ENCODE results near the gene FST.

Gene FST

DNA sequence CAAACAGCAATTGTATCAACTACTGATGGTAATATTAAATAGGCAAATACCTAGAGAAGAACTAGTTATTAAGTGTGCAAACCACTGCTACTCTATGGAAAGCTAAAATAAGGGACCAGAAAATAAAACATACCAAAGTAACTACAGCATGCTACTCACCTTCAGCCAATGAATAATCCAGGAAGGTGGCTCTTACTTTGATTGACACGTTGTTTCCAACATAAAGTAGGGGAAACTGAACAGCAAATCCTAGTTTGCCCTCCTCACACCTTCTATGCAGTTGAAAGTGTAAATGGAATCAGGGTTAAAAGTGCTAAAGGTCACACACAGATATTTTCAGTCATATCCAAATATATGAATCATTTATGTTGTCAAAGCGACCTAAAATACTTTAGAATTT lies 5.1 kb upstream of the FST start:
- DNase-seq (ENCODE audit: low read depth): no peak

DNA sequence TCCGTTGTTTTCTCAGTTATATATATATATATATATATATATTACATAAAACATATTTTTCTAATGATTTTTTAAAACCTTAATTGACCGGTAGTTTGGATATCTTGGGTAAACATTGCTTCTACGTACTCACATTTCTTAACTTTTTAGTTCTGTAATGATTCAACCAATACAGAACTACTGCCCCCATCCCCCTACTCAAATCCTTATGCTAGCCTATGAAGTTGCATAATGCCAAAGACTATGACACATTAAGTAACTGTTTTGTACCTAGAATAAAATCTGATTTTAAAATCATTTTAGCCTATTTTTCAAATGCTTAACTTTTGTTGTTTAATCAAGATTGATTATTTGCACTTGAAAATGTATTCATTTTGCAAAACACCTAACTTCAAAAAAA lies 4.4 kb upstream of the FST start:
- DNase-seq (ENCODE audit: low read depth): no peak

DNA sequence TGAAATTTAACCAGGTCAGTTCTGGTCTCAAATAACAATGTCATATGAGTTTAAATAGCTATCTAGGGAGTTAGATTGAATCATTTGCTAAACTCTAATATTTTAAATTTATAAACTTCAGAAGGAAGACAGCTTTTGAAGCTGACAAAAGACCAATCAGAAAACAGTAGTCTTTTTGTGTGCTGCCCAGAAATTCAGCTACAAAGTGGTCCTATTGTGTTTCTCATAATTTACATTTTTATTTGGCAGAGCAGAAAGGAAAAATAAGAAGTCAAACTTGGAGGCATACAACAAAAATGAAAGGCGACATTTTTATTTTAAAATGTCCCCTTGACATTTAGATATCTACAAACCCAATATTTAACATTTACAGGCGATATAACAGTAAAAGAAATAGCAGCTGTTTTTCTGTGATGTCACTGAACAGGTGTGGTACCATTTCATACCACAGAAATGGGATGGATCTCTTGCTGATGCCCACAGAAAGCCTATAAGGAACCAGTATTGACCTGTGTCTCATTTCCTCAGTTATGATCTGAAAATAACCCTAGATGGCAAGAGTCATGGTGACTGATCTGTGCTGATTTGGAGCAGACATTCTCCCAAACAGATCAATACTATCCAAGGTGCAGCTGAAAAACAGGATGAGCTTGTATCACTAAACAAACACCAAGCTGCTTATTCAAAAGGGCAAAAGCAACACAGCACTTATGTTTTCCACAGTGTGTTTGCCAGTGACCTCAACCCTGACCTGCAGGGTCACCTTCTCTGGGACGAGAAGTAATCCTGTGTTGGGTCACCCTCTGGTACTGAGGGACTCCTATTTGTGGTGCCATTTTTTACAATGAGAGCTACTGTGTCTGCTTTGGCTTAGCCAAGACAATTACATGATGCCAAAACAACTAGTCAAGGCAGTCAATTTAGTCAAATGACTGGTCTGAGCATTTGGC lies 3.6 kb upstream of the FST start:
- DNase-seq (ENCODE audit: low read depth): no peak

DNA sequence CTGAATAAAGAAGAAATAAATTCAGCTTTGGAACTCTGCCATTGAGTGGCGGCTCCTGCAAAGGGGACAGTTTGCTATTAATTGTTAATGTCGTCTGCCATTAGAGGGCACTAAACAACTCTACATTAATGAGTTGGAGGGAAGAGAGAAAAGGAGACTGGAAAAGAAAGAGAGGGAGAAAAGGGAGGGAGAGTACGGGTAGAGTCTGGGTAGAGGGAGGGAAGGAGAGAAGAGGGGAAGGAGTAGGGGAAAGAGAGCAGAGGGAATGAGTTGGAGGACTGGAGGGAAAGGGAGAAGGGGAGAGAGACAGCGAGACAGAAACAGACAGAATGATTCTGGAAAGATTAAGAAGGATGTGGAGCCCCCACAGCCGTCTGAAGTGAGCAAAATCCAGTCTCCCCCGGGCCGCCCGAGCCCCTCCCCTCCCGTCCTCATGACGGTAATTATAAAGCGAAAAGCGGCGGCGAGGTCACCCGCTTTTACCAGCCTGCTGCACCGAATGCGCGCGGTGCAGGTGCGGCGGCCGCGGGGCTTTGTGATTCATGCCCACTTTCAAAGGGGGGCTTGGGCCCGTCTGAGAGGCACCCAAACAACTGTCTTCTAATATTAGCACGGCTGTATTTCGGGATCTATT lies 1.9 kb upstream of the FST start:
- DNase-seq (ENCODE audit: low read depth): no peak

- no peak for DNase-seq (ENCODE audit: low read depth)
Measured at GRCh38 chr5:53479045-53479589, 1.3 kb upstream of the FST start.

DNA sequence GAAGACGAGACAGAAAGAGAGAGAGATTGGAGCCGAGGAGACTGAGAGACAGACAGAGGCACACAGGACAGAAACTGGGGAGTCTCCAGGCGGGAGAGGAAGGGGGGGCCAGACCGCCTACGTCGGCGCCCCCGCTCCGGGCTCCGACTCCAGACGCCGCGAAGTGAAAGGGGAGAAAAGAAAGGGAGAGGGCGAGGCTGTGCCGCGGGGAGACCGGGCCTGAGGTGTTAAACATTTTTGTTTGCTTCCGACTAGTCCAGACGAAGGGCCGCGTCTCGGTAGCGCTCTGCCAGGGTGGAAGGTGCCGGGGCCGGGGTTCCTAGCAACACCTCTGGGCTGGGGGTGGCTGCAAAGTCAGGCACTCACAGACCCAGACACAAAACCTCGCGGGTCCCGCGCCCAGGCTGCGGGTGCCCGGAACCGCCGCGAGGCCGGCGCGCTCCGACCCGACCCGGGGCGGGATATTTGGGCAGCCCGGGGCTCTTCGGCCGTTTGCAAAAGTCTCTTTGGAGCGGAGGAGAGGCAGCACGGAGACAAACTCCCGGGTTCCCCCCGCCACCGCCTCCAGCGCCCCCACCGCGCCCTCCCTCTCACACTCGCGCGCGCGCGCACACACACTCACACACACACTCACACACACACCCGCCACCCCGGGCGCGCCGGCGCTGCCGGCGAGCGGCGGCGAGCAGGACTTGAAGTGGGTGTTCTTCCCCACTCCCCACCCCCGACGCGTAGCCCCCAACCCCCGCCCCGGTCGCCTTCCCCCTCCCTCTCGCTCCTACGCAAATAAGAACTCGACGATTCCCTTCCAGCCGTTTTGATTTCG lies 626 bp upstream of the FST start:
- no peak for DNase-seq (ENCODE audit: low read depth)

GRCh38 chr5:53481159-53481886 lies 894 bp downstream of the FST start:
- DNase-seq (ENCODE audit: low read depth): no peak

GRCh38 chr5:53481887-53482716 lies 1.7 kb downstream of the FST start:
- peak; percentile 37 for DNase-seq (ENCODE audit: low read depth)

DNA sequence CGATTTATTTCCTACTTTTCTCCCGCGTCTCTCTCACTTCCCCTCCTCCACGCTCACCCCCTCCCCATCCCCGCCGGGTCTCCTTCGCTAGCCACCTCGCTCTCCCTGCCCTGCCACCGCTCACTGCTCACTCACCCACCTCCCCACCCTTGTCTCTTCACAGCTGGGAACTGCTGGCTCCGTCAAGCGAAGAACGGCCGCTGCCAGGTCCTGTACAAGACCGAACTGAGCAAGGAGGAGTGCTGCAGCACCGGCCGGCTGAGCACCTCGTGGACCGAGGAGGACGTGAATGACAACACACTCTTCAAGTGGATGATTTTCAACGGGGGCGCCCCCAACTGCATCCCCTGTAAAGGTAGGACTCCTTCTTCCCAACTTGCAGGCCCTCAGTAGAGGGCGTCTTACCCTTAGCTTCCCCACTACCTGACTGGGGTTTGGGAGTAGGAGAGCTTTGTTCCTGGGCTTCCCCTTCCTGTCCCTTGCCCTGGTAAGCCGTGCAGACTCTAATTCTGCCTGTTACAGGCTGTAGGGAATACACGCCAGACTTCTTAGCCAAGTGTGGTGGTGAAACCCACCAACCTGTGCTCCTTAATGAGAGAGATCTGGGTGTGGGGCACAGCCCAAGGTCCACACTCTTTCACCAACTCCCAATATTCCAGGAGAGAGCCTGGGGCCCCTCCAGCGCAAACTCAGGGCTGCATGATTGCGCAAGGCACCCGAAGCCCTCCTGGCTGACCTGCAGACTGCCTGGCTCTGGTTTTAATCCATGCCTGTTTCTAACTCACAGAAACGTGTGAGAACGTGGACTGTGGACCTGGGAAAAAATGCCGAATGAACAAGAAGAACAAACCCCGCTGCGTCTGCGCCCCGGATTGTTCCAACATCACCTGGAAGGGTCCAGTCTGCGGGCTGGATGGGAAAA lies 2.5 kb downstream of the FST start:
- no peak for DNase-seq (ENCODE audit: low read depth)

DNA sequence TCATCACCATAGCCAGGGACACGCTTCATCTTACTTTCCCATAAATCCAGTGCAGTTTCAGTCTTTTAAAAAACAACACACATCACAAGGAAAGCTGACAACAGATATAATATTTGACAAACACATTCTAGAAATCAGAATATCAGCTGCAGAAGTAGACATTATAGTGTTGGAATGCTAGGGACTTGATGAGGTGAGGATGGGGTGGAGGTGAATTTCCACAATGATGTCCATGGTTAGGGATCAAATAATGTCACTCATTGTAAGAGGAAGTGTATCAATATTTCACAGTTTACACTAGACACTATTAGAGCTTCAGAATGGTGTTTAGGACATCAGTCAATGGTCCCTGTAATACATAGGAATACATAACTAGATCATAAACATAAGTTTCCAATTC lies 7.0 kb downstream of the FST start:
- DNase-seq (ENCODE audit: low read depth): no peak

GRCh38 chr5:53488195-53488722 lies 7.8 kb downstream of the FST start:
- no peak for DNase-seq (ENCODE audit: low read depth)

DNA sequence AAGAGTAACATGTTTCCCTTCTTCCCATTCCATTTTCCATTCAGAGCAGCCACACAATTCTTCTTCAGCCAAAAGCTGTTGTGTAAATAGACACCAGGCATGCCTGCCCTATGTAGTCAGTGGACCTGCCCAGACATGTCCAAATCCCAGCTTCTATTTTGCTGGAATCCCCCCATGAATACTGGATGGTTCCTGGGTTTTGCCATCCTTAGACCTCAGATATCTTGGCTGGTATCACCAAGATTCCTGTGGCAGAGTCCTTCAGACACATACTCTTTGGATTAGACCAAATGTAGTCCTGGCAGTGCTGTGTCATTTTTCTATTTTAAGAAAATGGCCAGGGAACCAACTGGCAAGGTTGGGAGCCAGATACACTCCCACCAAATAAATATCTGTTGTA lies 10.3 kb downstream of the FST start:
- DNase-seq (ENCODE audit: low read depth): no peak

DNA sequence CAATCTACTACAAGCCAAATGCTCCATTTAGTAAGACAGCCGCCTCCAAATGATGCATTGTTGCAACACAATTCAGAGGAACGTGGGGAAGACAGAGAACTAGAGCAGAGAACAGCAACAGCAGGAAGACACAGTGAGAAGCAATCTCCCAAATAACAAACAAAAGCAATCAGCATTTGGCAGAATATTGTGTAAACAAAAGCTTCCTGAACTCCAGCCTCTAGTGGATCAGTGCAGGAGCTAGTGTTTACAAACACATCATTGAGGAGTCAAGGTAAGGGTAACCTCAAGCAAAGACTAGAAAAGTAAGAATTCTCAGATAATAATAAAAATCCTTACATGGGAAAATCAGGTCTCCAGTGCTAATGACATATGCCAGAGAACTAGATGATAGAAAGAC lies 20.6 kb downstream of the FST start:
- no peak for DNase-seq (ENCODE audit: low read depth)

DNA sequence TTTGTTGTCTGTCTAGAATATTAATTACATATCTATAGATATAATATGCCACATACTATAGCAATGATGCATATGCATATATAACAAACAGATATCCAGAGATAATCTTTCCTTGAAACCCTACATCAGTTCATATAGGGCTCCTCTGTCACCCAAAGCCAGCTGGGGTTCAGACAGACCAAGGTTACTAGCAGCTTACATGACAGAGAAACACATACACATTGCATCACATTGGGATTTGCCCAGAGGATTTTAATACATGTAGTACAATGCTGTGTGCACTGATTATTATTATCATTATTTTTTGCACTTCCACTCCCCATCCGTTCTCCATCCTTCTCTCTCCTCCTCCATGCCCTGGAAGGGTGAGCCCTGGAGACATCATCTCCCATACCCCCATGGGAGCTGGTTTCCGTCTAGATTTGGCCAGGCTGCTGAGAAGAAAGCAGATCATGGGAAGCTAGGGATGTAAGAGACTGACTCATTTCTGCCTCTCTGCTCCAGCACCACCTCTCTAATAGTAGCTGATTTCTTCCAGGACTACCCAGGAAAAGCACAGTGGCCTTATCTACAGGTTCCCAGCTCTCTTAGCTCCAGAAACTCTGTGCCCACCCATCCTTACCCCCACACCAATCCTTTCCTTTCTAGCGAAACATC lies 23.3 kb downstream of the FST start:
- DNase-seq (ENCODE audit: low read depth): no peak

DNA sequence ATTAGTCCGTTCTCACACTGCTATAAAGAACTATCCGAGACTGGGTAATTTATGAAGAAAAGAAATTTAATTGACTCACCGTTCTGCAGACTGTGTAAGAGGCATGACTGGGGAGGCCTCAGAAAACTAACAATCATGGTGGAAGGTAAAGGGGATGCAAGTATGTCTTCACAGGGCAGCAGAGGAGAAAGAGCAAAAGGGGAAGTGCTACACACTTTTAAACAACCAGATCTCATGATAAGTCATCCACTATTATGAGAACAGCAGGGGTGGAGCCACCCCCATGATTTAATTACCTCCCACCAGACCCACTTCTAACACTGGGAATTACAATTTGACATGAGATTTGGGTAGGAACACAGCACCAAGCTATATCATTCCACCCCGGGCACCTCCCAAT lies 26.6 kb downstream of the FST start:
- DNase-seq (ENCODE audit: low read depth): no peak

DNA sequence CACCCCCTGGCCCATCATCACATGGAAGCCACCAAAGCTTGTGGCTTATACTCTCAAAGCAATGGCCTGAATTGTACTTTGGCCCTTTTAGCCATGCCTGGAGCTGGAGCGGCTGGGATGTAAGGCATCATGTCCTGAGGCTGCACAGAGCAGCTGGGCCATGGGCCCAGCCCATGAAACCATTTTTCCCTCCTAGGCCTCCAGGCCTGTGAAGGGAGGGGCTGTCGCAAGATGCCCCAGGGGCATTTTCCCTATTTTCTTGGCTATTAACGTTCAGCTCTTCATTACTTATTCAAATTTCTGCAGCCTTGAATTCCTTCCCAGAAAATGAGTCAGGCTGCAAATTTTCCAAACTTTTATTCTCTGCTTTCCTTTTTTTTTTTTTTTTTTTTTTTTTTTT lies 27.7 kb downstream of the FST start:
- DNase-seq (ENCODE audit: low read depth): no peak

DNA sequence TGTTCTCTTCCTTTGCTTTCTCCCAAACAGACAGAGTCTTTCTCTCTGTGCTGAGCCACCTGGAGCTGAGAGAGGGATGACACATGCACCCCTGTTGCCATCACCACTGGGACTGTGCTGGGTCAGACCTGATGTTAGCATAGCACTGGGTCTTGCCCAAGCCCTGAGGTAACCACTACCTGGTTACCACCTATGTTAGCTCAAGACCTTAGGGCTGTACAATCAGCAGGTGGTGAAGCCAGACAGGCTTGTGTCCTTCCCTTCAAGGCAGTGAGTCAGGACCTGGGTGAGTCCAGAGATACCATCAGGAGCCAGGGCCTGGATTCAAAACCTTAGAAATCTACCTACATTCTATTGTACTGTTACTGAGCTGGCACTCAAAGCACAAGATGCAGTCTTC lies 32.1 kb downstream of the FST start:
- no peak for DNase-seq (ENCODE audit: low read depth)

- no peak for DNase-seq (ENCODE audit: low read depth)
Measured at GRCh38 chr5:53515988-53516387, 35.6 kb downstream of the FST start.

DNA sequence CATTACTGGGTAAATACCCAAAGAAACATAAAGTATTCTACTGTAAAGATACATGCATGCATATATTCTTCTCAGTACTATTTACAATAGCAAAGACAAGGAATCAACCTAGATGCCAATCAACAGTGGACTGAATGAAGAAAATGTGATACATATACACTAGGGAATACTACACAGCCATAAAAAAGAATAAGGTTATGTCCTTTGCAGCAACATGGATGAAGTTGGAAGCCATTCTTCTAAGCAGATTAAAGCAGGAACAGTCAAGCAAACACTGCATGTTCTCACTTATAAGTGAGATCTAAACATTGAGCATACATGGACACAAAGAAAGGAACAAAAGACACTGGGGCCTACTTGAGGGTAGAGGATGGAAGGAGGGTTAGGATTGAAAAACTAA lies 40.4 kb downstream of the FST start:
- no peak for DNase-seq (ENCODE audit: low read depth)
